ENCODE results near the gene MCF2L.

MCF2L gene

GRCh38 chr13:113114511-113115362 lies 145.7 kb downstream of the MCF2L start:
- DNase-seq (ENCODE audit: low read depth): no peak
- TF ChIP-seq, protein P1, sequence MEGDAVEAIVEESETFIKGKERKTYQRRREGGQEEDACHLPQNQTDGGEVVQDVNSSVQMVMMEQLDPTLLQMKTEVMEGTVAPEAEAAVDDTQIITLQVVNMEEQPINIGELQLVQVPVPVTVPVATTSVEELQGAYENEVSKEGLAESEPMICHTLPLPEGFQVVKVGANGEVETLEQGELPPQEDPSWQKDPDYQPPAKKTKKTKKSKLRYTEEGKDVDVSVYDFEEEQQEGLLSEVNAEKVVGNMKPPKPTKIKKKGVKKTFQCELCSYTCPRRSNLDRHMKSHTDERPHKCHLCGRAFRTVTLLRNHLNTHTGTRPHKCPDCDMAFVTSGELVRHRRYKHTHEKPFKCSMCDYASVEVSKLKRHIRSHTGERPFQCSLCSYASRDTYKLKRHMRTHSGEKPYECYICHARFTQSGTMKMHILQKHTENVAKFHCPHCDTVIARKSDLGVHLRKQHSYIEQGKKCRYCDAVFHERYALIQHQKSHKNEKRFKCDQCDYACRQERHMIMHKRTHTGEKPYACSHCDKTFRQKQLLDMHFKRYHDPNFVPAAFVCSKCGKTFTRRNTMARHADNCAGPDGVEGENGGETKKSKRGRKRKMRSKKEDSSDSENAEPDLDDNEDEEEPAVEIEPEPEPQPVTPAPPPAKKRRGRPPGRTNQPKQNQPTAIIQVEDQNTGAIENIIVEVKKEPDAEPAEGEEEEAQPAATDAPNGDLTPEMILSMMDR (IDR thresholded peaks at IDR 0.05; ENCODE audit: low read depth, low read length, missing control alignments): no peak
- no peak overlapping the region for H3K4me3 ChIP-seq (ENCODE audit: low read depth, low read length)
- in situ Hi-C loops (cut with HindIII; ENCODE audit: low sequenced_read_pairs): no loop called here

- no peak for DNase-seq (ENCODE audit: low read depth)
- in situ Hi-C loops (cut with HindIII; ENCODE audit: low sequenced_read_pairs): no loop called here
- TF ChIP-seq, protein P1 (IDR thresholded peaks at IDR 0.05; ENCODE audit: low read depth, low read length, missing control alignments): no peak
- no peak overlapping the region for H3K4me3 ChIP-seq (ENCODE audit: low read depth, low read length)
Observed at GRCh38 chr13:113115363-113116205, 146.6 kb downstream of the MCF2L start.

- TF ChIP-seq, protein P1 (IDR thresholded peaks at IDR 0.05; ENCODE audit: low read depth, low read length, missing control alignments): no peak
- in situ Hi-C loops (cut with HindIII; ENCODE audit: low sequenced_read_pairs): no loop called here
- no peak for DNase-seq (ENCODE audit: low read depth)
- no peak overlapping the region for H3K4me3 ChIP-seq (ENCODE audit: low read depth, low read length)
Observed at GRCh38 chr13:113116206-113116800, 147.3 kb downstream of the MCF2L start.

- TF ChIP-seq, protein P1 (IDR thresholded peaks at IDR 0.05; ENCODE audit: low read depth, low read length, missing control alignments): no peak
- DNase-seq (ENCODE audit: low read depth): no peak
- no peak overlapping the region for H3K4me3 ChIP-seq (ENCODE audit: low read depth, low read length)
- in situ Hi-C loops (cut with HindIII; ENCODE audit: low sequenced_read_pairs): no loop called here
Observed at GRCh38 chr13:113116871-113117271, 147.9 kb downstream of the MCF2L start.

DNA sequence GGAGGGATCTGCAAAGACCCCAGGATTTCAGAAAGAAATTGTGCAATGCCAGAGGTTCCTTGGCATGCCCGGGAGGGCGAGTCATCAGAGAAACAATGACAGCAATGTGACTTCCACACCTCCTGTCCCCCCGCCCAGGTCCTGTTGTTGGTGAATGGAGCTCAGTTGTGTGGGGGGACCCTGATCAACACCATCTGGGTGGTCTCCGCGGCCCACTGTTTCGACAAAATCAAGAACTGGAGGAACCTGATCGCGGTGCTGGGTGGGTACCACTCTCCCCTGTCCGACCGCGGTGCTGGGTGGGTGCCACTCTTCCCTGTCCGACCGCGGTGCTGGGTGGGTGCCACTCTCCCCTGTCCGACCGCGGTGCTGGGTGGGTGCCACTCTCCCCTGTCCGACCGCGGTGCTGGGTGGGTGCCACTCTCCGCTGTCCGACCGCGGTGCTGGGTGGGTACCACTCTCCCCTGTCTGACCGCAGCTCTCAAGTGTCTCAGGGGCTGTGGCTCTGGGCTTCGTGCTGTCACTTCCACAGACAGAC lies 148.4 kb downstream of the MCF2L start:
- no peak for DNase-seq (ENCODE audit: low read depth)
- in situ Hi-C loops (cut with HindIII; ENCODE audit: low sequenced_read_pairs): no loop called here
- TF ChIP-seq, protein P1 (IDR thresholded peaks at IDR 0.05; ENCODE audit: low read depth, low read length, missing control alignments): no peak
- H3K4me3 ChIP-seq (ENCODE audit: low read depth, low read length): no peak overlapping the region

DNA sequence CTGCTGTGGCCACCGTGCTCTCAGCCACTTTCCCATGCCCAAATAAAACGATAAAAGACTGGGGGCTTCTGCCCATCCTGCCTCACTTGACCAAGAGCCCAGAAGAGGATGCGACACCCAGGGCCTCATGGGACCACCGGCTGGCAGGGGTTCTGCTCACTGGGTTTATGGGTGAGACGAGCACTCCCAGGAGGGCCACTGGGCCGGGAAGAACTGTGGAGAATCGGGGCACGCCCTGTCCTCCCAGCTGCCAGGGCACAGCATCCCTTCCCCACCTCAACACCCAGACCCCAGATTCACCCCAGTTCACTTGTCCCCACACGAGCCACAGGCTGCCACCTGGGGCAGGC lies 148.9 kb downstream of the MCF2L start:
- TF ChIP-seq, protein P1 (IDR thresholded peaks at IDR 0.05; ENCODE audit: low read depth, low read length, missing control alignments): no peak
- in situ Hi-C loops (cut with HindIII; ENCODE audit: low sequenced_read_pairs): no loop called here
- no peak overlapping the region for H3K4me3 ChIP-seq (ENCODE audit: low read depth, low read length)
- no peak for DNase-seq (ENCODE audit: low read depth)

Measured in astrocyte of the cerebellum (primary cell).